ENCODE measurements around the gene ATP9A. TPM values are rescaled to one million over a fixed set of nuclear protein-coding genes. Genes with fewer than 3 reads are reported as not detected.

Gene ATP9A
- total and polyA plus RNA-seq, 2 donors = 17.9 to 25.6 TPM

DNA sequence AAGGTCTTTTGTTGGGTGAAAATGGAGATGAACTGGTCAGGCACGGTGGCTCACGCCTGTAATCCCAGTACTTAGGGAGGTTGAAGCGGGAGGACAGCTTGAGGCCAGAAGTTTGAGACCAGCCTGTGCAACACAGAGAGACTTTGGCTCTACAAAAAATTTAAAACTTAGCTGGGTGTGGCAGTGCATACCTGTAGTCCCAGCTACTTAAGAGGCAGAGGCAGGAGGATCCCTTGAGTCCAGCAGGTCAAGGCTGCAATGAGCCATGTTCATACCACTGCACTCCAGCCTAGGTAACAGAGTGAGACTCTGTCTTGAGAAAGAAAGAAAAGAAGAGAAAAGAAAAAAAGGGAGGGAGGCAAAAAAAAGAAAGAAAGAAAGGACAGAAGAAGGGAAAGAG lies 134.8 kb downstream of the ATP9A start:
- Histone ChIP-seq H3K27ac (ENCODE audit: low read depth) (no peak overlapping the region), H3K4me1 (ENCODE audit: insufficient read depth) (peaks cover 3% of the 10 kb centered on the region), H3K4me3 (ENCODE audit: low read depth, low read length) (no peak overlapping the region), H3K36me3 (ENCODE audit: insufficient read depth) (no peaks in the 10 kb centered on the region)
- no peak for DNase-seq (ENCODE audit: extremely low spot score)
- 94% methylated on average over 3 of the region's 3 CpGs for WGBS

DNA sequence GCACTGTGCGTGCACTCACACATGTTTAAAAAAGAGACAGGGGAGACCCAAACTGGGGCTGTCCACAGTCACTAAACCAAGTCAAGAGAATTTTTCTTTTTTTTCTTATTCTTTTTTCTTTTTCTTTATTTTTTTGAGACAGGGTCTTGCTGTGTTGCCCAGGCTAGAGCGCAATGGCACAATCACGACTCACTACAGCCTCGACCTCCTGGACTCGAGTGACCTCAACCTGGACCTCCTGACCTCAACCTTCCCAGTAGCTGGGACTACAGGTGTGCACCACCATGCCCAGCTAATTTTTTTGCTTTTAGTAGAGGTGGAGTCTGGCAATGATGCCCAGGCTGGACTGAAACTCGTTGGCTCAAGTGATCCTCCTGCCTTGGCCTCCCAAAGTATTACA lies 136.2 kb downstream of the ATP9A start:
- 96% methylated on average over 6 of the region's 6 CpGs for WGBS
- peaks cover 3% of the 10 kb centered on the region for H3K4me1 ChIP-seq (ENCODE audit: insufficient read depth)
- peak overlapping the region; percentile 12 for H3K27ac ChIP-seq (ENCODE audit: low read depth)
- DNase-seq (ENCODE audit: extremely low spot score) = no peak
- H3K36me3 ChIP-seq (ENCODE audit: insufficient read depth) = no peaks in the 10 kb centered on the region
- H3K4me3 ChIP-seq (ENCODE audit: low read depth, low read length) = no peak overlapping the region

DNA sequence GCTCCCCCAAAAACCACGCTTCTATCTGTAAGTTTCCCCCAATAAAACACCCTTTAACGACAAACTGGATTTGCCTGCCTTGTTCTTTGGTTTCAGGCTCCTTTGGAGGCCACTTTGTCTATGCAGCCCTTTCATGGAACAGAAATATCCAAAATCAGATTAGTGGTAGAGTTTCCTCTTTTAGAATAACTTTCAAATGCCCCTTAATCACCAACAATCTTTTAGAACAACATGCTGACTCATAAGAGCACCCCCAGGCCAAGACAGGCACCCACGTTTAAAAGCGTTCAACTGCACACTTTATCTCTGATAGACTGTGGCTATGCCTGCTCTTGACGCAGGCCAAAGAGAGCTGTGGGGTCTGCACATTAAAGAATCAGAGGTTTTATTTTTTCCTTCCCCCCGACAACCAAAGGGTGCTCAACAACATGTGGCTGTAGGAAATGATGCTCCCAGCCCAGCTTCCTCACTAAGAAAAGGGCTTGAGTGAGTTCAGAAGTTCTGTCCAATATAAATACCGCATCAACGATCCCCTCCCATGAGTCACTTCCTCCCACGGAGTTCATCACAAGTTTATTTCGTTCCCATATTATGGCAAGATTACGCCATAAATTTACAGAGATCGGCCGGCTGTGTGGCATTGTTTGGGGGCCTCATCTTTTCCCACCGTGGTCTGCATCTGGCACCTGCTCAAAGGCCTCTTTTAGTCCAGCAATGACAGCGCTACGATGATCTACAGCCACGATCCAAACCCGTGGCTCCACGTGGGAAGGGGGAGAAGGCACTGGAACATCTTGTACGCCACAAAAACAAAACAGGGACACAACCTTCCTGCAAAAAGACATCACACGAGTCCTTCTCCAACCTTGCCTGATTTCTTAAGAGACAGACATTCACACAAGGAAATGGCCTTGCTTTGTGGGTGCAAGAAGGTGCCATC lies 136.9 kb downstream of the ATP9A start:
- Histone ChIP-seq H3K27ac (ENCODE audit: low read depth) (peak overlapping the region; percentile 88), H3K4me3 (ENCODE audit: low read depth, low read length) (no peak overlapping the region), H3K4me1 (ENCODE audit: insufficient read depth) (peaks cover 3% of the 10 kb centered on the region), H3K36me3 (ENCODE audit: insufficient read depth) (no peaks in the 10 kb centered on the region)
- 19% methylated on average over 21 of the region's 21 CpGs for WGBS
- peak; percentile 90 for DNase-seq (ENCODE audit: extremely low spot score)

DNA sequence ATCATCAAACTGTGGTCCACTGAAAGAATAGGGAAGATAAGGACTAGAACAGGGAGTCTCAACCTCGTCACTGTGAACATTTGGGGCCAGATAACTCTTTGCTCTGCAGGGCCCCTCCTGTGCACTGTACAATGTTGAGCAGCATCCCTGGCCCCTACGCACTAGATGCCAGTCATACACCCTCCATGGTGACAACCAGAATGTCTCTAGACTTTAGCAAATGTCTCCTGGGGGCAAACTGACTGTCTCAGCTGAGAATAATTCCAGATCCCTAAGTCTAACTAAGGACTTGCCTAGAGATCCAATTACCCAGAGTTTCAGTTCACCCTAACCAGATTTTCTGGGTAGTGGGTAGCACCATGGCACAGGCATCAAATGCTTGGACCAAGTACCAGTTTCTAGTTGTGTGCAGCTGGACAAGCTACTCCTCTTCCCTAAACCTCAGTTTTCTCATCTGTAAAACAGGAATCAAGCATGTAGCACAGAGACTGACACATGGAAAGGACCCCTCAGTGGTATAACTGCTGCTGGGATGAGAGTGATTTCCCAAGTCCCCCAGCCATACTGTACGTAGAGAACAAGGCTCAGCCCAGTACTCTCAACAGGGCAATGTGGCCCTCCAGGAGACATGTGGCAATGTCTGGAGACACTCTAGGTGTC lies 138.7 kb downstream of the ATP9A start:
- H3K4me1 ChIP-seq (ENCODE audit: insufficient read depth) = peaks cover 3% of the 10 kb centered on the region
- WGBS = 86% methylated on average over 3 of the region's 3 CpGs
- H3K4me3 ChIP-seq (ENCODE audit: low read depth, low read length) = no peak overlapping the region
- no peaks in the 10 kb centered on the region for H3K36me3 ChIP-seq (ENCODE audit: insufficient read depth)
- peak overlapping the region; percentile 13 for H3K27ac ChIP-seq (ENCODE audit: low read depth)
- no peak for DNase-seq (ENCODE audit: extremely low spot score)

DNA sequence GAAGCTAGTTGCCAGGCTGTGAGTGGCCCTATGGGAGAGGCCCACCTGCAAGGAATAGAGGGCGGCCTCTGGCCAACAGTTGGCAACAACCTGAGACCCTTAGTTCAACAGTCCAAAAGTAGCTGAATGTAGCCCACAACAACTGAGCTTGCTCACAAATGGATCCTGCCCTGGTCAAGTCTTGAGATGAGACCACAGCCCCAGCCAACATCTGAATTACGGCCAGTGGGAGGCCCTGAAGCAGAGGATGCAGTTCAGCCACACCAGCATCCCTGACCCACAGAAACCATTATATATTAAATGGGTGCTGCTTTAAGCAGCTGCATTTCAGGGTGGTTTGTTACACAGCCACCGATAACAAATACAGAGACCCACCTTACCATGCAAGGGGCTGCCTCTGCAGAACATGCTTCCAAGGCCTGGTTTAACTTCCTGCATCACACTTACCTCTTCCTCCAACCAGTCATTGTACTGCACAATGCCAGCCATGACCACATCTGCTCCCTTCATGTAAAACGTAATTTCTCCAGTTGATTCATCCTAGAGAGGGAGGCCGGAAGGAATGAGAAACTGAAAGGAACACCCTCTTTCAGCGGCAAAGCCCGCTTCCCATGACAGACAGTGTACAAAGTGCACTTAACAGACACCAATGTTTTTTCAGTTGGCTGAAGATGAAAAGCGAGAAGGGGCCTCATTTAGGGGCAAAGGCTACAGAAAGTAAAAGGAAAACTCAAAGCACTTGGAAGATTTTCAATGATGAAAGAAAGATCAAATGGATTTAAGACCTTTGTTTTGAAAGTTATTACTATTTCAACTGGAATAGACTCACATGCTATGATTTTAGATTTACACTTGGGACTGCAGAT lies 139.4 kb downstream of the ATP9A start:
- no peak overlapping the region for H3K27ac ChIP-seq (ENCODE audit: low read depth)

DNA sequence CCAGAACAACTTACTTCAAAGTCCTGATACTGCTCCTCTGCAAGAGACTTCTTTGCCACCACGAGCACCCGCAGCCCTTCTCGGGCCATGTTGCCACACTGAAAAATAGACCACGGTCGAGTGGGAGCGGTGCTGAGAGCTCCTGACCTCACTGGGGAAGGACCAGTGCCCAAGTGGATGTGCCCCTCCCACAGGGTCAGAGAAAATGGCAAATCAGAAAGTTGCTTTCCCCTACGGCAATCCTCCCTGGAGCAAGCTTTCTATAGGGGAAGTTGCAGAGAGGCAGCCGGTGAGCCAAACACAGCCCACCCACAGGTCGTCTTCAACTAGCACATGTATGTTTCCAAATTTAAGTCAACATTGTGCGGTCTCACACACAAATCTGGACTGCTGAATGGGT lies 140.6 kb downstream of the ATP9A start:
- WGBS = 92% methylated on average over 10 of the region's 10 CpGs
- Histone ChIP-seq H3K4me1 (ENCODE audit: insufficient read depth) (peaks cover 3% of the 10 kb centered on the region), H3K36me3 (ENCODE audit: insufficient read depth) (no peaks in the 10 kb centered on the region), H3K4me3 (ENCODE audit: low read depth, low read length) (no peak overlapping the region), H3K27ac (ENCODE audit: low read depth) (no peak overlapping the region)
- DNase-seq (ENCODE audit: extremely low spot score) = no peak

More for the DNA sequence above, 139.4 kb downstream of the ATP9A start:
- Histone ChIP-seq H3K4me1 (ENCODE audit: insufficient read depth) (peaks cover 3% of the 10 kb centered on the region), H3K36me3 (ENCODE audit: insufficient read depth) (no peaks in the 10 kb centered on the region), H3K4me3 (ENCODE audit: low read depth, low read length) (no peak overlapping the region)
- no peak for DNase-seq (ENCODE audit: extremely low spot score)
- 81% methylated on average over 8 of the region's 8 CpGs for WGBS

DNA sequence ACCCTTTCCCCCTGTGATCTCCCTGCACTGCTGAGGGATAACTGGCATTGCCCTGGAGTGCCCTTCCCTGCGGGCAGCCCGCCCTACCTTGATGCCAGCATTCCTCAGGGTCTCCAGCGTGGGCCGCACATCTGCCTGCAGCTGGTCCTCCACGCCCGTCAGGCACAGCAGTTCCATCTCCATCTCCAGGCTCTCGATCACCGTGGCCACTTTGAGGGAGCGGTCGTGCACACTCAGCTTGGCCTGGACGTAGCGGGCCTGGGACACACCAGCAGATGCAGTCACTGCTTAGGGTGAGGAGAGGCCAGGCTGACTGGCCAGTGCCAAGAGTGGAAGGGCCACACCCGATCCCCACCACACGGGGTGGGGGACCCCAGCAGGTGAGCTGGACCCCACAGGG lies 143.1 kb downstream of the ATP9A start:
- 89% methylated on average over 14 of the region's 14 CpGs for WGBS
- no peak for DNase-seq (ENCODE audit: extremely low spot score)
- no peaks in the 10 kb centered on the region for H3K36me3 ChIP-seq (ENCODE audit: insufficient read depth)
- H3K27ac ChIP-seq (ENCODE audit: low read depth) = no peak overlapping the region
- H3K4me3 ChIP-seq (ENCODE audit: low read depth, low read length) = no peak overlapping the region
- H3K4me1 ChIP-seq (ENCODE audit: insufficient read depth) = no peaks in the 10 kb centered on the region

DNA sequence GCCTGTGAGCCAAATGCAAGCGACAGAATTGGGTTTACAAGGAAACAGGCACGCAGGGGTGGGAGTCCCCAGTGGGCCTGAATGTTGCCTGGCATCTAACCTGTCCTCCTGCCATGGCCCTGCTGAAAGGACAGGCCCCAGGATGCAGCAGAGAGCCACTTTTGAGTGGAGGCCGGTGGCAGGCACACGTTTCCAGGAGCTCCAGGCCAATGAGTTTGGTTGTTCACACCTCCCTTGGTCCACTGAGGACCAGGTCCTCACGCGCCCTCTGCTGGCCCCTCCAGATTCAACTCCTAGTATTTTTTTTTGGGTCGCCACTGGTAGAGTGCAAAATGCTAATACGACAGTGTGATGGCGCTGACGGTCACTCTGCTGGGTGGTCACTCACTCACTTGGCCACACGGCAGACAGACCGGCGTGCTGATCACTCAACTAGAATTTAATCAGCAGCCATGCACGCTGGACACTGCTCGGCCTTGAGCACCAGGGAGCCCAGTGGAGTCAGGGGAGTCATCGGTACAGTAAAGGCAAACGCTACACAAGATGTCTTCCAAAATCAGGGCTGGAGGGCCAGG lies 143.9 kb downstream of the ATP9A start:
- no peaks in the 10 kb centered on the region for H3K4me1 ChIP-seq (ENCODE audit: insufficient read depth)
- H3K36me3 ChIP-seq (ENCODE audit: insufficient read depth) = no peaks in the 10 kb centered on the region
- H3K4me3 ChIP-seq (ENCODE audit: low read depth, low read length) = no peak overlapping the region
- no peak for DNase-seq (ENCODE audit: extremely low spot score)
- WGBS = 64% methylated on average over 17 of the region's 17 CpGs
- H3K27ac ChIP-seq (ENCODE audit: low read depth) = no peak overlapping the region

DNA sequence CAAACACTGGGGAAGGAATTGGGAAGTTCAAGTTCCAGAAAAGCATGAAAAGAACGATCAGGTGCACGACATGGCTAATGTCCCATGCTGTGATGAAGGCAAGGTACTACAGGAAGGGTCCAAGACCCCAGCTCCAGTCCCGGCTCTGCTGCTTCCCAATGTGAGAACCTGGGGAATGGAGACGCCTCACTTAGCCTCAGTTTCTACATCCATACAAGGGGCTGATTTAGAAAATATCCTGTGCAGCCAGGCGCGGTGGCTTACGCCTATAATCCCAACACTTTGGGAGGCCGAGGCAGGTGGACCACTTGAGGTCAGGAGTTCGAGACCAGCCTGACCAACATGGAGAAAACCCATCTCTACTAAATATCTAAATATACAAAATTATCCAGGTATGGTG lies 144.9 kb downstream of the ATP9A start:
- DNase-seq (ENCODE audit: extremely low spot score) = no peak
- H3K4me1 ChIP-seq (ENCODE audit: insufficient read depth) = no peaks in the 10 kb centered on the region
- WGBS = 97% methylated on average over 9 of the region's 9 CpGs
- H3K36me3 ChIP-seq (ENCODE audit: insufficient read depth) = no peaks in the 10 kb centered on the region
- no peak overlapping the region for H3K4me3 ChIP-seq (ENCODE audit: low read depth, low read length)
- H3K27ac ChIP-seq (ENCODE audit: low read depth) = no peak overlapping the region

DNA sequence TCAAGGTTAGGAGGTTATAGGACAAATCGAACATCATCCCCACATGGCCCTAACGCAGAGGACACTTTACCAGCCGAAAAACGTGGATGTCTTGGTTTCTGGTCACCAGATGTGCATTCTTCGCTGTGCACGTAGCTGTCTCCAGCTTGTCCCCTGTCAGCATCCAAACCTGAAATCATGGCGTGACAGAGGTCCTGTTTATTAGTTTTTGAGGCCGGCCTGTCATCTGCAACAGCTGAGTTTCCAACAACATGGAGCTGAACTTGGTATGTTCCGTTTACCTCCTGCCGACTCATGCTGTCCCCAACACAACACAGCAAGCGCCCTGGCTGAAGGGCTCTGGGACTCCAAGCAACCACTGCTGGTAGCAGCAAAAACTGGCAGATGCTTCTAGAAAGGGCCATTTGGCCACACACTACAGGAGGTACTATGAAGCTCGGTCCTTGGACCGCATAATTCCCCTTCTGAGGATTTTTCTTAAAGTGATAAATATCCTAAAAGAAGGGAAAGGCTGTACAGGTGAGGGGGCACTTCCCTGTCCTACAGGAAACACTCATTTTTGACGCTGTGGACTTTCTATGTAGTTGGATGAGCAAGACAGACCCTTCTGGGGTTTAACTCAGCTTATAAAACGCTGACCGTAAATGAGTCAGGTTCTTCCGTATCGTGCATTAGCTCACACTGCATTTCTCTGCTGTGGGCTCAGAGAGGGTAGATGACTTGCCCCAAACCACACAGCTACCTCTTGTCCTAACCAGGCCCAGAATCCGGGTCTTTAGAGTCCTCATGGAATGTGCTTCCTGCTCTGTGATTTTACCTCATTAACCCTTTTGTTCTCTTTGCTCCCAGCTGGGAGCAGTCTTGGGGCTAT lies 146.0 kb downstream of the ATP9A start:
- Histone ChIP-seq H3K4me1 (ENCODE audit: insufficient read depth) (no peaks in the 10 kb centered on the region), H3K36me3 (ENCODE audit: insufficient read depth) (no peaks in the 10 kb centered on the region), H3K4me3 (ENCODE audit: low read depth, low read length) (no peak overlapping the region), H3K27ac (ENCODE audit: low read depth) (no peak overlapping the region)
- no peak for DNase-seq (ENCODE audit: extremely low spot score)
- 85% methylated on average over 19 of the region's 19 CpGs for WGBS

DNA sequence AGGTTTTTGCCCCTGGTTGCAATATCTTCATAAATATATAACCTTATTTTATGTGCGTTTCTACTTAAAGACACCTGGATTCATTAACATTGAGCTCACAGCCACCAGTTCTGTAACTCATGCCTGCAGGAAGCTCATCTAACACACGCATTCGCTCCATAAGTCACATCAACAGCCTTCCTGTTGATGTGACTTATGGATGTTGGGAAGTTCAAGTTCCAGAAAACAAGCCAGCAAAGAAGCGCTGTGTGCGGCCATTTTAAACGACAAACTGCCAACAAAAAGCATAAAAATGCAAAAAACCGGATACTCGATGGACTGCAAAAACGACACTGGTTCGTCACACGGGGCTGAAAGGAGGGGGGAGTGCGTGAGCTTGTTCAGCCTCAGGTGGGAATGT lies 147.8 kb downstream of the ATP9A start:
- Histone ChIP-seq H3K27ac (ENCODE audit: low read depth) (no peak overlapping the region), H3K36me3 (ENCODE audit: insufficient read depth) (no peaks in the 10 kb centered on the region), H3K4me1 (ENCODE audit: insufficient read depth) (no peaks in the 10 kb centered on the region), H3K4me3 (ENCODE audit: low read depth, low read length) (no peak overlapping the region)
- DNase-seq (ENCODE audit: extremely low spot score) = no peak
- WGBS = 85% methylated on average over 12 of the region's 12 CpGs

DNA sequence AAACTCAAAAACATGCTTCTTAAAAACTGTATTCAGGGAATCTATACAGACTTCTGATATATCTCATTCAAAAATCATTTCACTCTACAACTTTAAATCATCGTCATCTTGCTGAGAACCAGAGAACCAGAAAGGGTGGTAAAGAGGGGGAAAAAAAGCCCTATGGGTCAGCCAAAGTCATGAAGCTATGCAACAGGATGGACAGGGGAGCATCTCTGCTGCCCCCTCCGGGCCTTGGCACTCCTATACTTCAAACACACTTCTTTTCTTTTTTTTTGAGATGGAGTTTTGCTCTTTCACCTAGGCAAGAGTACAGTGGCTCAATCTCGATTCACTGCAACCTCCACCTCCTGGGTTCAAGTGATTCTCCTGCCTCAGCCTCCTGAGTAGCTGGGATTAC lies 152.1 kb downstream of the ATP9A start:
- Histone ChIP-seq H3K36me3 (ENCODE audit: insufficient read depth) (no peaks in the 10 kb centered on the region), H3K4me1 (ENCODE audit: insufficient read depth) (no peaks in the 10 kb centered on the region), H3K4me3 (ENCODE audit: low read depth, low read length) (no peak overlapping the region), H3K27ac (ENCODE audit: low read depth) (no peak overlapping the region)
- 90% methylated on average over 3 of the region's 3 CpGs for WGBS
- no peak for DNase-seq (ENCODE audit: extremely low spot score)

All from urinary bladder (tissue), 4 donors.